Measurements from ENCODE around the gene STX16. TPM values are rescaled to one million over a fixed set of nuclear protein-coding genes. Genes with fewer than 3 reads are reported as not detected.

STX16 gene
- total and polyA plus RNA-seq, 9 of the 15 experiments (the other 6 are each of a cell fraction or from before 2014, with no cell fraction given) = 4.4 to 43.5 (median 14.7) TPM

- in situ Hi-C loops (cut with MboI) = no loop called here
- Histone ChIP-seq H3K36me3 (ENCODE audit: control insufficient read depth, insufficient read depth, low read length) (no peaks in the 10 kb centered on the region), H3K4me3 (no peak overlapping the region), H2AFZ (ENCODE audit: low read depth, low read length) (no peak overlapping the region), H3K9me3 (replicated peaks; ENCODE audit: control insufficient read depth, insufficient read depth, low read depth, low read length) (no peaks in the 10 kb centered on the region; the same call in 1 of the 2 replicates), H3K4me2 (ENCODE audit: insufficient read depth, low read length) (no peak overlapping the region), H3K27ac (ENCODE audit: extremely low read depth, low read depth, low read length) (no peak overlapping the region), H3K4me1 (replicated peaks in 1 of 2; ENCODE audit: control insufficient read depth in 2 of 2, insufficient read depth in 2 of 2, low read length in 2 of 2) (peaks cover 0 to under 1% of the 10 kb centered on the region in 2 experiments; a peak in 2 of 5 replicates), H3K27me3 (ENCODE audit: control insufficient read depth in 2 of 2, insufficient read depth in 2 of 2, low read length in 2 of 2) (peaks cover 20 to 58% of the 10 kb centered on the region in 2 experiments; a peak in 4 of 5 replicates), H3K9me1 (ENCODE audit: control insufficient read depth, insufficient read depth, low read length) (no peaks in the 10 kb centered on the region), H3K79me2 (ENCODE audit: control insufficient read depth, insufficient read depth, low read length) (no peaks in the 10 kb centered on the region), H4K20me1 (replicated peaks; ENCODE audit: control insufficient read depth, insufficient read depth, low read length) (no peaks in the 10 kb centered on the region), H3K9ac (ENCODE audit: insufficient read depth in 1 of 2, low read depth in 2 of 2, low read length in 2 of 2) (no peak overlapping the region)
- ChIA-PET CTCF (ENCODE audit: low intra/inter-chr PET ratio) (no interaction called here), POLR2A (interaction anchor here (0.6 kb wide), 1 partner anchor 896 kb away, joined by 3 read pairs; no protein-coding TSS in a partner anchor)
- FAIRE-seq (no peak), DNase-seq (ENCODE audit: extremely low read depth in 1 of 4, low spot score in 3 of 4) (peak in 1 of 4 experiments; percentile 2), ATAC-seq (no peak)
- intact Hi-C loops (cut with micrococcal nuclease) = no loop called here
- TF ChIP-seq PRDM10 (IDR thresholded peaks at IDR 0.05; ENCODE audit: partially characterized antibody) (peak; percentile 84), ZNF23 (CRISPR knock-in tag; IDR thresholded peaks at IDR 0.05) (no peak)
- 1% methylated on average over 21 of the region's 22 CpGs for WGBS (ENCODE audit: insufficient coverage, low coverage, missing lambda C conversion rate)
- no TSS peak for BruUV-seq (replicated peaks)
Measured at GRCh38 chr20:58721951-58722778, 71.1 kb downstream of the STX16 start.
